ENCODE measurements around the gene CDH4.

- TF ChIP-seq POLR2A (IDR thresholded peaks at IDR 0.05; ENCODE audit: low read length) (no peak), GATA1 (IDR thresholded peaks at IDR 0.05; ENCODE audit: low read depth, low read length) (no peak)
Observed at GRCh38 chr20:61878478-61879302, 626.6 kb downstream of the CDH4 start.
